Effector CD8-positive, alpha-beta T cell (primary cell): ENCODE results near the gene NOS2.
"Not testable (repeated sequence)": the region's sequence is repeated elsewhere in the genome, so short reads cannot be mapped to it uniquely, and the experiment has no call there.

Experiments used
- DNase-seq: peaks from one replicate; lab custom pipeline; 2025; lab: John Stamatoyannopoulos, UW
- total RNA-seq, 4 experiments: gene quantifications; one replicate each; lab custom pipeline; 2026; lab: John Stamatoyannopoulos, UW

The NOS2 gene
- 0 reads per million in 4 experiments for total RNA-seq

GRCh38 chr17:27800522-27800921 lies at the start of gene NOS2:
TSS of gene NOS2 (minus strand) at chr17:27800529. CDS start at chr17:27798809, 1,720 bp downstream.
- DNase-seq = no peak

- no peak for DNase-seq
Measured at GRCh38 chr17:27849474-27850185, 49.3 kb upstream of the NOS2 start.

DNA sequence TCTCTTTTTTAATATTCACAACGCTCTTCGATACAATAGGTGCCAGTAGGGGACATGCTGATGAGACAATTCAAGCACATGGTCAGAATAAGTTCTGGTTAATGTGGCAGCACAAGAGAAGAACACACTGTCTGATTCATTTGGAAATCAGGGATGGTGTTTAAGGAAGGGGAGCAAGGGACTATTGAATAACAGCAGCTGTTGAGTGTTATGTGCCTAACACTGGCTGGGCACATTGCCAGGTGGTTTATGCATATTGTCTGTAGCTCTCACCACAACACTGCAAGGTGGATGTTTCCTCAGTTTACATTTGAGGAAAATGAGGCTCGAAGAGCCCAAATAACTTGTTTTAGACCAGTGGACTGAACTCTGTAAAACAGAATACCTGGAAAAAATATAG lies 48.6 kb upstream of the NOS2 start:
- no peak for DNase-seq

- DNase-seq = not testable (repeated sequence)
Measured at GRCh38 chr17:27846808-27847307, 46.5 kb upstream of the NOS2 start.

DNA sequence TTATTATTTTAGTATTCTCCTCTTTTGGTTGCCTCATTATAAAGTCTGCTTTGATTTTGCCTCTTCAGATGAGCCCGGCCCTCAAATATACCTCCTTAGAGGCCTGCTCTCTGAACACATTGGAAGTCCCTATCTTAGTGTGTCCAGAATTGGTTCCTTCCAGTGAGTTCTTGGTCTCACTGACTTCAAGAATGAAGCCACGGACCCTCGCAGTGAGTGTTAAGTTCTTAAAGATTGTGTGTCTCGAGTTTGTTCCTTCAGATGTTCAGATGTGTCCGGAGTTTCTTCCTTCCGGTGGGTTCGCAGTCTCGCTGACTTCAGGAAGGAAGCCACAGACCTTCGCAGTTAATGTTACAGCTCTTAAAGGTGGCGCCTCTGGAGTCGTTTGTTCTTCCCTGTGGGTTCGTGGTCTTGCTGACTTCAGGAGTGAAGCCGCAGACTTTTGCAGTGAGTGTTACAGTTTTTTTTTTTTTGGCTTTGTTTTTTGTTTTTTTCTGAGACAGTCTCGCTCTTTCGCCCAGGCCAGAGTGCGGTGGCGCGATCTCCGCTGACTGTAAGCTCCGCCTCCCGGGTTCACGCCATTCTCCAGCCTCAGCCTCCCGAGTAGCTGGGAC lies 45.8 kb upstream of the NOS2 start:
- DNase-seq = no peak

- no peak for DNase-seq
Measured at GRCh38 chr17:27845264-27846041, 45.1 kb upstream of the NOS2 start.

DNA sequence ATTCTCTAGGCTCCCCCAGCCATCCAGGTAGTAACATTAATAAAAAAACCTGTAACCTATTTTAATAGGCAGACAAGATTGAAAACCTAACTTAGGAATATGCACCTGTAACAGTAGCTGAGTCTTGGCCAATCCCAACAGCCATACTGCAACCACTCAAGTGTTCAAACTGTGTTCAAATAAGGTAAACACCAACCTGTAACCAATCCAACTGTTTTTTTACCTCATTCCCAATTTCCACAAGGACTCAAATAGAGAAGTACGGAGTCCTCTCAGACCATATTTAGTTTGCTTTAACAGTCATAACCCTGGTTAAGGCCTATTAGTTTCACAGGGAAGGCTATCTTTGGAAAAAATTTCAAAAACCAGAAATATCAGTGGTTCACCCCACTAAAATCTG lies 40.4 kb upstream of the NOS2 start:
- DNase-seq = no peak

DNA sequence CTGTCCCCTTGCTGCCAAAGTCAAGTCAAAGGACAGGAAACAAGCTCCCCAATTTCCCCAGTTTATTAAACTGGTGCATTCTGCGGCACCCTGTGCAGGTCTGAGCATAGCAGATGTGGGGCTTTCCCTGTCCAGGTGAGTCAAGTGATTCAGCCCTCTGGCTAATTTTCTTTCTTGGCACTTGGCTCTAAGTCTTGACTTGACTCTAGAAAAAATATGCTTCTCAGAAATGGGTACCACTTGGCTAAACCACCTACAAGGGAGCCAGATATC lies 40.0 kb upstream of the NOS2 start:
- not testable (repeated sequence) for DNase-seq

DNA sequence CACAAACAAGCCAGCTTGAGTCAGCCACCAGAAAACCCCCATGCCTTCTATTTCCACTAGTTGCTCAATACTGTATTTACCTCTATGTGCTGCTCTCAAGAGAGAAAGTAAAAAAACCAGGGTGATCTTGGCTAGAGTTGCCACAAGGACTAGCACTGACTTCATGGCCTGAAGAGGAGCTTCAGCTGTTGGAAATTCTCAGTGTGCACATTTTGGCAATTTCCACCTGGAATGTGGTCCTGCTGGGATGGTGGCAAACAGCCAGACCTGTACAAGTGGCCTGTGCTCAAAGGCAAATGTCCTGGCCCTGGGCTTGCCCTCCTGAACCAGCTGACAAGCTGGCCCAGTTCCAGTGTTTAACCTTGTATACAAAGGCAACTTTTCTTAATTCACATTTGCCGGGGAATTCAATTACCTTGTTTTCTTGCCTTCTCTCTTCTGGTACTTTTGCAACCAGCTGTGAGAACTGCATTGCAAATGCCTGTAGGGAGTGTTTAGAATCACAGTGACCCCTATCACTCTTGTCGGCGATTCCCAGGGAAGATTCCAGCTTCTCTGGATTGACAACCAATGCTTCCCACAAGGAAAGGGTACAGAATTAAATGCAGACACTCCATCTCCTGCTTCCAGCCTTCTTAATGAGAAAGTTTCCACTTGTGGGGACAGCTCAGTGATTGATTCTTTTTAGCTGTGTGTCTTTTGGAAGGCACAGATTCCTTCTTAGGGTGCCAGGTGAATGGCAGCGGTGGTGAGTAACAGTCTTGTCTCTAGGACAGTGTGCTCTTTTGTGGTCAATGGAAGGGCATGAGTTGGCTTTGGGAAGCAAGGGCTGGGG lies 39.5 kb upstream of the NOS2 start:
- not testable (repeated sequence) for DNase-seq

DNA sequence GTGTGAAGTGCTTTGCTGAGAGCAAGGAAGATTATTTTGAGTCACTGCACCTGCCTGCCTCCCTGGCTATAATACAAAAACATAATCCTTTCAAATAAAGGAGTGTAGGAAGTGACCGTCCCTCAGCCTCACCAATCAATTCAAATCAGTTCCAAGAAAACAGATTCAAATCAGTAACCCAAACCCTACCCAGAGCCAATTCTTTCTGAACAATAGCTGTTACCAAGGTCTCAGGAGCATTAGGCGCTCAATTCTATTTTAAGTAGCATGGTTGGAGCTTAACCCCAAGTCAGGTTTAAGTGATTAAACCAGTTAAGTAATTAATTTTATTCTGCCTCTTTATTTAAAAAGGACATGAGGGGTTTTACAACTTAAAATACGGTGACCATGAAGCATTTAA lies 38.3 kb upstream of the NOS2 start:
- not testable (repeated sequence) for DNase-seq

DNA sequence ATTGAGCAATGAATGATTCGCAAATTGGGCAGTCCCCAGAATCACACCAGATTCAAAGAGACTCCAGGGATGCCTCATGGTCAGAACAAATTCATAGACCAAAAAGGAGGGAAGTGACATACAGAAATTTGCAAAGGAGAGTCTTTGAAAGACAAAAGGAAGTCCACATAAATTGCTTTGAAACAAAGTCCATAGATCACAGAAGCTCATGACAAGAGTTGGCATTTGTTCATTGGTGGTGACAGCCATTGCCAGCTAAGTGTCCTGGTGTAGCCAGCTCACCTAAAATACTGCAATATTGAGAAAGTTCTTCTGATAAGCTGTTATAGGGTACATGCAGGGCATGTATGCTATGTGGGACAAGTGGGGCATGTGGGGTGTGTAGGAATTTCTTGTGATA lies 37.4 kb upstream of the NOS2 start:
- DNase-seq = not testable (repeated sequence)

DNA sequence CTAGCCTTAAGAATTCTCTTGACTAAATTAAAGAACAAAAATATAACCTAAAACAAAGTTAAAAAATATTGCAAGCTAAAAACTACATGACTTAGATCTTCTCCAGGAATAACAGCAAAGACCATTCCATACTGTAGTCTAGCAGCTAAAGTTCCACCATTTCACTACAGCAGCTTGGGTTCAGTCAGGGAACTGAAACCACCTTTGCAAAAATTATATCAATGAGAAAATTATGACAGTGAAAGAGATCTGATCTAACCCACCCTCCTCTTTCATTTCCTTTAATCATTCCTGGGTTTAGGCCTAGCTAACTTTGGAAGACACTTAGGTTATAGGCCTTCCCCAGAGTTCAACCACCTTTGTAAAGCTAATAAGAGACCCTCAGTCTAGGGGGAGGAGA lies 36.3 kb upstream of the NOS2 start:
- no peak for DNase-seq

- DNase-seq = no peak
Measured at GRCh38 chr17:27834571-27834970, 34.2 kb upstream of the NOS2 start.

DNA sequence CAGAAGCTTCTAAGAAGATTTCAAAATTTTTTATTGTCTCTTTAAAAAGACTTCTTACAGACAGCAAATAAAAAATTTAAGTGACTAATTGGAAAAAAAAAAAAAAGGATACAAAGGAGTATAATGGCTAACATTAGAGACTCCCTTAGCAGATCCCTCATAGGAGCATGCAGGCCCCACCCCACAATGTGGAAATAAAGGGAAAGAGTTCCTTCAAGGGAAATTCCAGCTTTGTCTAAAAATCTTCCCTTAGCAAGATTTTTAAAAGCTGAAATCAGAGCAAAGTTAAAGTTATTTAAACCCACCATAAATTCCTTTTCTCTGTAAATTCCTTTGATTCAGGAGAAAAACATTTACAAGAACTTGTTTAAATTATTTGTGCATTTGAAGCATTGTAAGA lies 32.5 kb upstream of the NOS2 start:
- DNase-seq = no peak

GRCh38 chr17:27829888-27830287 lies 29.6 kb upstream of the NOS2 start:
- DNase-seq = not testable (repeated sequence)

GRCh38 chr17:27829143-27829711 lies 28.9 kb upstream of the NOS2 start:
- DNase-seq = not testable (repeated sequence)

GRCh38 chr17:27825459-27825858 lies 25.1 kb upstream of the NOS2 start:
- no peak for DNase-seq

- DNase-seq = no peak
Measured at GRCh38 chr17:27824745-27825144, 24.4 kb upstream of the NOS2 start.

DNA sequence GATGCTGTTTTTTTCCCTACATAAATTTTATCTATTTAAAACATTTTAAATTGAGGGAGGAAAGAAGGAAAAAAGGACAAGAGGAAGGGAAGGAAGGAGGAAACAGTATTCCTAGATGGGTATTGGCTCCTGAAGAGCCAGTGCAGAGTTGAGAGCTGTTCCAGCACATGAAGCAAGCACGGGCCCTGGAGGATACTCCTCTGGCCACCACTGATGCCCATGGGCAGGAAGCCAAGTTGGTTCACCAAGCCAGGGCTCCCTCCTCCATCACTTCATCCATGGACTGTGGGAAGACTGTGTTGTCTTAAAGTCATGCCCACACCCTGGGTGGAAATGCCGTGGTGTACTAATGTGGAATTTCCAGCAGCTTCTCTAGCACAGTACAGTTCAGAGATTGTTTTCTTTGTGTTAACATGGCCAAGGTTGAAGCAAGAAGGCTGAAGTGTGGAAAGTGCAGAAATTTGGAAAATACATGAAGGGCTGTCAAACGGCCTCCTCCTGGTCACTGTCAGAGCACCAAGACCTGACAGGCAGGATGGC lies 23.9 kb upstream of the NOS2 start:
- no peak for DNase-seq

GRCh38 chr17:27822108-27822507 lies 21.8 kb upstream of the NOS2 start:
- DNase-seq = not testable (repeated sequence)

- no peak for DNase-seq
Measured at GRCh38 chr17:27821318-27821717, 21.0 kb upstream of the NOS2 start.
